Fibroblast of skin of left biceps (primary cell): Measurements from ENCODE around the gene PTRH1.

Experiments used
- DNase-seq, 2 experiments: peaks; one replicate each; pipeline ENCODE4 v3.0.0-alpha.2; 2013; ENCODE audit warnings: low read depth in 2 of 2

Gene PTRH1

DNA sequence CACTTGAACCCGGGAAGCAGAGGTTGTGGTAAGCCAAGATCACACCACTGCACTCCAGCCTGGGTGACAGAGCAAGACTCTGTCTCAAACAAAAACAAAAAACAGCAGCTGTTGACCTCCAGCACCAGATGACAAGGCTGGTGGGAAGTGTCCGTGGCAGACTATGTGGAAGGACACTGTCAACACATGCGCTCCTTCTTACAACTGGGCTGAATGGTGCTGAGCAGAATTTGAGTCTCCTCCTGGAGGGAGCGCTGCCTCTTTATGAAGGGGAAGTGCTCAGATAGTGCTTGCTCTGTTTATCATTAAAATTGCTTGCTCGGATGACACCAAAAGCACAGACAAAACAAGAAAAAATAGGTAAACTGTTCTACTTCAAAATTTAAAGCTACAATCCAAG lies 17.9 kb downstream of the PTRH1 start:
- DNase-seq, result no peak

DNA sequence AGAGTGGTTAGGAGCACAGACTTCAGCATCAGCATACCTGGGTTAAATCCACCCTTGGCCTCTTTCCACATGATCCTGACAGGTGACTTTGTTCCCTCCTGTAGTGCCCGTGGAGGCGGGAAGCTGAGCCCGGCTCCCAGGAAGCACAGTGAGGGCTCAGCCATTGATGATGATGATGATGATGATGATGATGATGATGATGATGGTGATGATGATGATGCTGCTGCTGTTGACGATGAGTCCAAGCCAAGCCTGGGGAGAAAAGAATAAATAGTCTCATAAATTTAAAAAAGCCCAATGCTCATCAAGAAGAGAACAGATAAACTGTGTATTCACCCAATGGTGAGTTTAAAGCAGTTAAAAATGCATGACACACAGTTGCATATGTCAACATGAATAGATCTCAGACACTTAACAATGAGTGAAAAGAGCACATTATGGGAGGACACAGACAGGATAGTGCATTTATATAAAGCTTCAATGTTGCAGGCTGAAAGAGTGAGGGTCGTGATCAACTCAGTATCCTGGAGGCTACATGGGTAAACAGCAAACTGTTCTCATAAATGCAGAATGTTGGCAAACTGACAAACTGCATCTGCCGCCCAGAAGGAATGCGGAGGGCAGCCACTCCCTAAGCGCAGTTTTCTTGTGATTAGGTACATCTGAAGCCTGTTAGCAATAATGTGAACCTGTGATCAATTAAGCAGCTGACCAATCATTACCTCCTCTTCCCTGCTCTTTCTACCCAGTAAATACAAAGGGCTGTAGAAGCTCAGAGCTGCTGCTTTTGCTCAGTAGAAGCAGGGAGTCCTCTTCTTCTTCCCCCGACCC lies 20.4 kb downstream of the PTRH1 start:
- peak; percentile 36 to 39 for DNase-seq

DNA sequence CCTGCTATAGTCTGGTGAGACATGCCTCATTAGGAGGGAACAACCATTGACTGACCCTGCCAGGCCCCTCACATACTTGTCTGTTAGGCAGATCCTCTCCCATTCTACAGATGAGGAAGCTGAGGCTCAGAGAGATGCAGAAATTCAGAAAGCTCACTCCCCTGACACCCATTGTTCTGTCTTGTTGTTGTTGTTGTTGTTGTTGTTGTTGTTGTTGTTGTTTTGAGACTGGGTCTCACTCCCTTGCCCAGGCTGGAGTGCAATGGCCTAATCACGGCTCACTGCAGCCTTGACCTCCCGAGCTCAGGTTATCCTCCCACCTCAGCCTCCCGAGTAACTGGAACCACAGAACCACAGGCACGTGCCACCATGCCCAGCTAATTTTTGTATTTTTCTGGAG lies 21.8 kb downstream of the PTRH1 start:
- DNase-seq, result no peak

DNA sequence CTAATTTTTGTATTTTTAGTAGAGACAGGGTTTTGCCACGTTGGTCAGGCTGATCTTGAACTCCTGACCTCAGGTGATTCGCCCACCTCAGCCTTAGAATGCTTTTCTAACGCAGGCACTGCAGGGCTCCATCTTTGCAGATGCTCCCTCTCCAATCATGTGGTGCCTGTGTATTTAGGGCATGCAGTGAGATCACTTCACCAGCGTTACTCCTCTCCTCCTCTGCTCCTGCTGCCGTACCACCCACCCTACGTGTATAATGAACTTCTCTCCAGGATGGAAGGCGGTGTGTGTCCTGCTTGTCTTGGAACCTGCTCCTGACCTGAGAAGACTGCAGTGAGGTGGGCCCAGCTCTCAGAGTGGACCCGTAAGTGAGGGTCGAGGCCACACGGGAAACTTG lies 22.3 kb downstream of the PTRH1 start:
- DNase-seq, result no peak

DNA sequence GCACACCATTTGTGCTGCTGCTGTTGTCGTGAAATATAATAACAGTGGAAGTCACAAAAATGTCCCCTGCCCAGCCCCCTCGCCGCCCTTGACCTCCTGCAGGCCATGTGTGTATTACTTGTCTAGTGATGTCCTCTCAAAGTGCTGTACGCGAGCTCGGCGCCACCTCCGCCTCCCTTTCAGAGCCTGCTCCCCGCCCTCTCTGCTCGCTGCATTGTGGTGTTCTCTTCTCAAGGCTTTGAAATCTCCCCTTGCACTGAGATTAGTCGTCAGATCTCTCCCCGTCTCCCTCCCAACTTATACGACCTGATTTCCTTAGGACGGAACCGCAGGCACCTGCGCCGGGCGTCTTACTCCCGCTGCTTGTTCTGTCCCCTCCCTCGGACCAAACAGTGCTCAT lies 23.4 kb downstream of the PTRH1 start:
- no peak for DNase-seq

DNA sequence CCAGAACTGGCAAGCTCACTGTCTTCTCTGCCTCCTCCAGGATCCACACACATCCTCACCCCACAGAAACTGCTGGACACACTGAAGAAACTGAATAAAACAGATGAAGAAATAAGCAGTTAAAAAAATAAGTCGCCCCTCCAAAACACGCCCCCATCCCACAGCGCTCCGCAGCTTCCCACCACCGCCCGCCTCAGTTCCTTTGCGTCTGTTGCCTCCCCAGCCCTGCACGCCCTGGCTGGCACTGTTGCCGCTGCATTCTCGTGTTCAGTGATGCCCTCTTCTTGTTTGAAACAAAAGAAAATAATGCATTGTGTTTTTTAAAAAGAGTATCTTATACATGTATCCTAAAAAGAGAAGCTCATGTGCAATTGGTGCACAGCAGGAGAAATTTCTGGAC lies 24.7 kb downstream of the PTRH1 start:
- no peak for DNase-seq

DNA sequence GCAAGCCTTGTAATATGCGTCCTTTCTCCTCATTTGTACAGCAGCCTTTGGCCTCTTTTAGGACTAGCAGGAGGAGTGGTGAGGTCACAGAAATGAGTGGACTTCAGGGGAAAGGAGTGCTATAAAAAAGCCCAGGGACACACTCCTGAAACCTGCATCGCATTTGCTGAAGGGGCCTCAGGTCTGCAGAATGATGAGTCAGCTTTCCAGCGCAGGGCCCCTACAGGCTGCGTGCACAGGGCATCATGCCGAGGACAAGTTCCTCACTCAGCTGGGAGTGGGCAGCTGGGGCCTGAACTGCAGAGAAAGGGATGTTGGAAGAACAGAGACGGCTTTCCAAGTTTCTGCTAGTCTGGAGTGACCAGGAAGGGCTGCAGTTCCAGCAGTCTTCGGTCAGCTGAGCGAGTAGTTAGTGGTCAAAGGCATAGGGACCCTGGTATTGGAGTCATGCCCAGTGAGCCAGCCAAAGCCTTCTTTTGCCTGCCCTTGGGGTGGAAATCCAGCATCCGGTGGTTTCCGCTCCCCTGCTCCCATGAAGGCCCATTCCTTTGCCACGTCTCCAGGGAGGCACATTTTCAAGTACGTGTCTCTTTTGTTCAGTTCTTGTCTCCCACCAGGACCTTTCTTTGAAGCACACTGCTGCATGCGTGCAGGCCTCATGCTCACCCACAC lies 26.0 kb downstream of the PTRH1 start:
- DNase-seq, result no peak

DNA sequence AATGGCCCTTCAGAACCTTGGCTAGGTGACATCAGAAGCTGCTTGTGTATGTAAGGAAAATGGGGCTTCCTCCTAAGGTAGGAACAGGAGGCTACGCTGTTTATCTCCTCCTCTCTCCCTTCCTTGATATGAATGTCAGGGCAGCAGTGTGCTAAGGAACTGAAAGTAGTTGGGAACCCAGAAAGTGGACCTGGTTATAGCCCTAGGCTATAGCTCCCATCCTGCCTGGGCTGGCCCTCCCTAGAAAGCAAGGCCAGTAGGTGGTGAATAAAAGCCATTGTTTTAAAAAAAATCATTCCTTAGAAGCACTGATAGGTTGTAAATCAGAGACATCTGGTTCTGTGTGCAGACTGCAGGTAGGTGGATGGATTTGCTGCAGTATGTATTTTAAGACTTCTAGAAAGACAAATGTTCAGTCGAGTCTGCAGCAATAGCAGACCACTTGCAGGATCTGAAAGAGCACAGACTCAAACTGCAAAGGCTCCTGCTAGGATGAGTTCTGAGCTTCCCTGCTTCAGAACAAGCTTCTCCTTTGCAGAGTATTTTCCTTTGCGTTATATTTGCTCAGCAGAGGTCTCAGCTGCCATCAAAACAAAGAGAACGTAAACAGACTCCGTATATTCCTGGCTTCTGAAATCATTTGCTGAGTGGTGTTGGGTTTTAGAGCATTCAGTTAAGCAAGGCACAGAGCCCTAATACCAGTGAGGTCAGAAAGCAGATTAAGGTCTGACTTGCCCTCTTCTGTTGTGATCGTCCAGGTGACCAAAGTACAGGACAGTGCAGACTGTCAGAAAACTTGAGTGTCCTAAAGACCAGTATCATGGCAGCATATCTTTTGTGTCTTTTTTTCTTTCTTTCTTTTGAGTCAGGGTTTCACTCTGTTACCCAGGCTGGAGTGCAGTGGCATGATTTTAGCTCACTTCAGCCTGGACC lies 28.7 kb downstream of the PTRH1 start:
- DNase-seq, result no peak

DNA sequence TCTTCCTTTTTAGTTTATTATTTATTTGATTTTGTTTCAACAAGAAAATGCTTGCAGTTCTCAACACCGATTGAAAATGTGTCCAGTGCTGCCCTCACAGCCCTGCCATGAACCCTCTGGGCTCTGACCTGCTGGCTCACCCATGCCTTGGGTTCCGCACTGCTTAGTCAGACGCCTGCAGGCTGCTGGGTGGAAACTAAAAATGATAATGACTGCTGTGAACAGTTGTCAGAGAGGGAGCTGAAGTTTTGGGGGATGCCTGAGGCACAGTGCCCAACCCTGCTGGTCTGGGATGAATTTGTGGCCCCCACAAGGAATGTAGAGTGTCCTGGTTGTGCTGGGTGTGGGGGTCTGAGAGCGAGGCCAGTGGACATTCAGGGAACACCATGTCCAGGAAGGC lies 30.9 kb downstream of the PTRH1 start:
- no peak for DNase-seq

DNA sequence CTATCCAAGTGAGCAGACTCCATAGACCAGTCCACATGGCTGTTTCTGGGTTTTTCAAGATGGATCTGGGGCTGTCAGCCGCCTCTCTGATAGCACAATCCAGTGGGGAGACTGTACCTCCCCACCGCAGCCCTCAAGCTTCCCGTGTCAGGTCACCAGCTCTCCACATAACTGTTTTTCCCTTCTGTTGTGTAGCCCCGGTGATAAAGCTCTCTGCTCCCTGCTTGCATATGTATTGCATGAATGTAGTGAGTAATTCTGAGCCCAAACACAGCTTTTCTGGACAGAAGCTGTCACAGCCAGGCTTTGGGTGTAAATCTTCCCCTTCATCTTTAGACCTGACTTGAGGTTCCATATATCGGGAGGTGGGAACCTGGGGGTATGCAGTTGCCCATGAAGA lies 31.7 kb downstream of the PTRH1 start:
- peak in 1 of 2 experiments; percentile 10 for DNase-seq

DNA sequence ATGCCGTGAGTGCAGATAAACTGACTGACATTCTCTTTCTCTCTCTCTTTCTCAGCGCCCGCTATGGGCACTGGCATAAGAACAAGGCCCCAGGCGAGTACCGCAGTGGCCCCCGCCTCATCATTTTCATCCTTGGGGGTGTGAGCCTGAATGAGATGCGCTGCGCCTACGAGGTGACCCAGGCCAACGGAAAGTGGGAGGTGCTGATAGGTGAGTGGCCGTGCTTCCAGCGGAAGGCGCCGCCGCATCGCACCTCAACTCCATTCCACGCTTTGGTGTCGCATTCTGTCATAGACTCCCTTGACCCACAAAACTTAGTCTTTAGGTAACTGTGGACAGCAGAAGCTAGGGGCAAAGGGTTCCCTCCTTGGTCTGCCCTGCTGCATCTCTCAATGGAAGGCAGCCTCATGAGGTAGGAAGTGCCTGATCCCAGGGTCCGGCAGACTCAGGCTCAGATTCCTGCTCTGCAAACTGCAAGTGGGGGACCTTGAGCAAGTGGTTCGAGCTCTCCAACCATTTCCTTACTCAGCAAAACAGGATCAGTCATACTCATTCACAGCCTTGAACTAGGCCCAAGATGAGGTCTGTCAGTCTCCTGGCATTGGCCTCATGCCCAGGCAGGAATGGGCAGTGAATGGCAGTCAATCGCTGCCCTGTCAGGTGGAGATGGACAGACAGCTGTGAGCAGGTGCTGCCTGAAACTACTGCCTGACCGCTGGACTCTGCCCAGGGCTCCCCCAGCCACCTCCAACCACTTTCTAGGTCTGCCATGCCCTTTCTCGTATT lies 32.9 kb downstream of the PTRH1 start:
- DNase-seq, result no peak

DNA sequence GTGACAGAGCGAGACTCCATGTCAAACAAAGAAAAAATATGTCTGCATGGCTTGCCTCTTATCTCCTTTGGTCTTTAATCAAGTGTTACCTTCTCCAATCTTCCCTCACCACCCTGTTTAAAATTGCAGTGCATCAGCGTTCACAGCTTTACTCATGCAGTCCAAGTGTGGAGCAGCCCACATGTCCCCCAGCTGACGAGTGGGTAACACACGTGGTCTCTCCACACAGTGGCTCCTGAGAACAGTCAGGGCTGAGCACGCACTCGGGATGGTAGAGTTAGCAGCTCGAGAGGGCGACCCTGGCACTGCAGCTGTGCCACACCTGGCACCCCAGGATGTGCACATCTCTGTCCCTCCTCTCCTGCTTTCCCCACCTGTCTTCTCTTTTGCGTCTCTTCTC lies 34.6 kb downstream of the PTRH1 start:
- no peak for DNase-seq

DNA sequence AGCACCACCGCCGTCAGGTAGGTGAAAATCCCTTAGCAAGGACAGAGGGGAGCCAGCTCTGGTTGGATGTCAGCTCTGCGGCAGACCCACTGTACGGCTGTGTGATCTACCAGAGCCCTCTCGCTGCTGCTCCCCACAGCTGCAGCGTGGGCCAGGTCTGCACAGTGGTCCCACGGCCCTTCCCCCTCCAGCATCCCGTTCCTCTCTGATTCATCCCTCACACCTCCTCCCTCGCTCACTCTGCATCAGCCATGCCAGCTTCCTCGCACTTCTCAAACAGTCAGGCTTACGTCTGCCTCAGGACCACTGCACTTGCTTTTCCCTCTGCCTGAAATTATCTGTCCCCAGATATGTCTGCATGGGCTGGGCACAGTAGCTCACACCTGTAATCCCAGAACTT lies 35.2 kb downstream of the PTRH1 start:
- DNase-seq, result no peak

DNA sequence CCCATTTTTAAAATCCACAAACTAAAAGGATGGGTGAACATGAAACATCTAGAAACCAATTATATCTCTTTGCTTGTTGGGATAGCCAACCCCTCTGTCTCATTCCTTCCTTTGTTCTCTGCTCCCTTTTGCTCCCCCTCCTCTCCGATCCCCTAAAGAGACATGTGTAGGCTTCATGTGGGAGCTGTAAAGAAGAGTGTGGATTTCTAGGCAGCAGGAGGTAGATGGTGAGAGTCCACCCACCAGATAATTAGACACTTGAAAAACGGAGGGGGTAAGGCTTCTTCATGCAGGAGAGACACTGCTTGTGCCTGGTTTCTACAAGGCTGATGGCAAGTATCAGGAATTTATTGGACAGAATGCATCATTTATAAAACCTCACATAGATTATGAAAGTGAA lies 36.0 kb downstream of the PTRH1 start:
- no peak for DNase-seq

DNA sequence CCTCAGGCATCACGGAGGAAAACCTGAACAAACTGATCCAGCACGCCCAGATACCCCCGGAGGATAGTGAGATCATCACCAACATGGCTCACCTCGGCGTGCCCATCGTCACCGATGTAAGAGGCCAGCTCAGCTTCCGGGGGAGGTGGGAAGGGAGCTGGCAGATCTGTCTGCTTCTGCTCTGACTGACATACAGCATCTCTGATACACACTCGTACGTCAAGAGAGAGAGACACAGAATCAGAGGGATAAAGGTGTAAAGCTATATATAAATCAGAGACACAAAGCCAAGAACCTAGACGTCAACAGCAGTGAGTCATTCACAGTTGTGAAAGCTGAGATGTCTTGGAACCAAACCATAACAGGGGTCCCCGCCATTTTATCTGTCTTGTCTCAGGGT lies 38.8 kb downstream of the PTRH1 start:
- DNase-seq, result no peak

DNA sequence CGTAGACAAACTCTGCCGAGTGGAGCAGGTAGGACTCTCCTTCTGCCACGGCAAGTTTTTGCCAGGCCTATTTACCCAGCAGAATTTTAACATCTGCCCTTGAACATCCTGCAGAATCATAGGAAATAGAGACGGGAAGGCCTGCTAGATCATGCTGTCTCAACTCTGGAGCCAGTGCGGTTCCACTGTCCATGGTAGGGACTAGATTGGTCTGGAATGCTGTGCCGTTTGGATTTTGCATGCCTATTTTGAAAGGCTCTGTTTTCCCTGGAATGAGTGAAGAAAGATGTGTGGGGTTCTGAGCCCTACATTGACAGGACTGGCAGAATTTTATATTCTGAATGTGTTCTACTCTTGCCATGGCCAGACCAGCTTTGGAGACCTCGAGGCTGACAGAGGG lies 42.2 kb downstream of the PTRH1 start:
- DNase-seq, result no peak

DNA sequence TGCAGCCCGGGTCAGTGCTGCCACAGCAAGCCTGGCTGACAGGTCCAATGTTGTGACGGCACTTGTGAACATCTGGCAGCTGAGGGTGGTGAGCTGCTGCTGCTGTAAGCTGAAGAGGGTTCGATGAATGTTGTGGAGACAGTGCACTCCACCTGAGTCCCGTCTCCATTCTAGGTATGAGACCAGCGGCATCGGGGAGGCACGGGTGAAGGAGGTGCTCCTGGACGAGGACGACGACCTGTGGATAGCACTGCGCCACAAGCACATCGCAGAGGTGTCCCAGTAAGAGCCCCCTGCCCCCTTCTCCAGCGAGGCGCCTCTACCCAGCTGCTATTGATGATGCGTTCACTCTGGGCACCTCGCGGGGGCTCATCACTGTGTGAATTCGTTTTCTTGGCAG lies 47.6 kb downstream of the PTRH1 start:
- DNase-seq, result no peak

DNA sequence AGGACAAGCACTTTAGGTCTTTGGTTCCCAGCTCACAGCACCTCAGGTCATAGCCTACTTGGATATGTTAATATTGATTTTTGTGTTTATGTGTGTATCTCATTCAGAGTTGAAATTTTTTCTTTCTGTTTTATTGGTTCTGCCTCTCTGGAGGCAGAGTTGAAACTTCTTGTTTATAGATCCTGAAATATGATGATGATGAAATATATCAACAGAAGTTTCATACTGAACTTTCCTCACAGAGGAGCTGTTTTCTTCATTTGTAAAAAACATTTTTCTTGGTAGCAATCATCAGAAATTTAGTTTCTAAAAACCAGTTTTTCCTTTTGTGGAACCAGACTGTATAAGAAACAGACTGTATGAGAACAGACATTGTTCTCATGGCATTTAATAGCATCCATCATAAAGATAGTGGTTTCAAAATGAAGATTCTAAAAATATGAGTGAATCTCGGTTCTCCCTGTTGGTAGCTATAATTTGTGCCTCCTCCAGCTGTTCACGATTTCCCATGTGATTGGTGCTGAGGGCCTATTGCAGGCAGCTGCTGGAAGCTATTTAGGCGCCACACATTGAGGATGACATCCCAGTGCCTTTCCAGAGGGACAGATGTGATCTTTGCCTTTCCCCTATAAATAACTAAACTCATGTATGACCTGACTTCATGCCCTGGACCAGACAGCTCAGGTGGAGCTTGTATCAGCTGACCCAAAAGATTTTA lies 48.2 kb downstream of the PTRH1 start:
- DNase-seq, result no peak

DNA sequence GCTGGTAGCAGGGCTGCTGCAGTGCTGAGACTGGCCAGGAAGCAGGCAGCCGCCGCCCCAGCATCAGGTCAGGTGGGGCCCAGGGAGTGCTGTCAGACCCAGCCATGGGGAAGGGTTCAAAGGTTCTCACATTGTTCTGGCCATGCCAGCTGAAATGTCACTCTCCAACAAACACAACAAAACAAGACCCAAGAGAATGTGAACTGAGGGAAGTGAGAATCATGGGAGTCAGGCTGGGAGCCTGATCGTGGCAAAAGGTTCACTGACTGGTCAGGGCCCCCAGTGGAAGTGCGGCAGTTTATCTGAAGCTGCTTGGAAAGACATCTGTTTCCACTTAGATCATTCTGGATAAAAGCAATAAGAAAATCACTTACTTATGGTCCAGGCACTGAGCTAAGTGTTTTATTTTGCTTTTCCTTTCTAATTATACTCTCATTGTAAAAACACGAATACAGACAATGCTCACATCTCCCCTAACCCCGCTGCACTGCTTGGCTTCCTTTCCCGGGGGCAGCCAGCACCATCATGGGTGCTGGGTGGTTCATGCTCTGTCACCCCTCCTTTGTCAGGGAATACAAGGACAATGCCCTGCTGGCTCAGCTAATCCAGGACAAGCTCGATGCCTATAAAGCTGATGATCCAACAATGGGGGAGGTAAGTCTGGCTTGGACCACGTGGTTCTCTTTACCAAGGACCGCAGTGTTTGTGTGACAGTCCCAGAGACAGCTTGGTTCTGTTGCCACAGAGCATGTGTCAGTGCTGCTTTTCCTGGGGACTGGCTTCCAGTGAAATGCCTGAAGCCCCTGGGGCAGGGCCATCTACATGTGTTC lies 50.6 kb downstream of the PTRH1 start:
- DNase-seq, result peak in 1 of 2 experiments; percentile 30

DNA sequence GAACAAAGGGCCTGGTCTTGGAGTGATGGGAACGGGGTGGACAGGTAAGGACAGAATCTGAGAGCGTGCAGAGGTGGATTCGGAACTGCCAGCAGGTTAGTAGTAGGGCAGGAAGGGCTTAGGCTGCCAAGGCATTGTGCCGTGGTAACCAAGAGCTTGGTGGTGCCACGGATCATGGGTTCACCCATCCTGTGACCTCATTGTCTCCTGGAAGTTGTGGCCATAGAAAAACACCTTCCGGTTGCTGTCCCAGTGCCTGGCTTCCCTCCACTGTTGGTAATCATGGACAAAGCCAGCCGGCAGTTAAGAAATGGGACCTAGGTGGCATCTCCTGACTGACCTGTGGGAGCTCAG lies 51.2 kb downstream of the PTRH1 start:
- no peak for DNase-seq
